GM19238 (cell line): ENCODE measurements around the gene SARS1.
A peak's percentile ranks its signal among the peaks of the same experiment; 100 is the strongest.

Experiments
- DNase-seq: peaks from one replicate; pipeline ENCODE4 v3.0.0; 2011; ENCODE audit warnings: low spot score; ENCODE audit not compliant: insufficient read length

The SARS1 gene

DNA sequence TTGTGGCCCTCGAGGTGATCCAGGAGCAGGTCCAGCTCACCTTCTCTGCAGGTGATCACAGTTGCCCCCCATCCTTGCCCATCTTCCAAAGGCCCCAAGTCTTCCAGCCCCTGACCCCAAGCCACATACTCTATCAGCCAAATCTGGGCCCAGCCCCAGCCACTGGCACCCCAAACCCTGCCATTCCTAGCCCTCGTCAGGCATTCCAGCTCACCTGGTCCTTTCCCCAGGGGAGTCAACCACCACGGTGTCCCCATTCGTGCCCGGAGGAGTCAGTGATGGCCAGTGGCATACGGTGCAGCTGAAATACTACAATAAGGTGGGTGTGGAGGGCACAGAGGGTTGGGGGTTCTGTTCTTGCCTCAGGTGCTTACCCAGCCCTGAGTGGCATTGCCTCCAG is 47.9 kb downstream of the SARS1 start:
- DNase-seq = no peak

DNA sequence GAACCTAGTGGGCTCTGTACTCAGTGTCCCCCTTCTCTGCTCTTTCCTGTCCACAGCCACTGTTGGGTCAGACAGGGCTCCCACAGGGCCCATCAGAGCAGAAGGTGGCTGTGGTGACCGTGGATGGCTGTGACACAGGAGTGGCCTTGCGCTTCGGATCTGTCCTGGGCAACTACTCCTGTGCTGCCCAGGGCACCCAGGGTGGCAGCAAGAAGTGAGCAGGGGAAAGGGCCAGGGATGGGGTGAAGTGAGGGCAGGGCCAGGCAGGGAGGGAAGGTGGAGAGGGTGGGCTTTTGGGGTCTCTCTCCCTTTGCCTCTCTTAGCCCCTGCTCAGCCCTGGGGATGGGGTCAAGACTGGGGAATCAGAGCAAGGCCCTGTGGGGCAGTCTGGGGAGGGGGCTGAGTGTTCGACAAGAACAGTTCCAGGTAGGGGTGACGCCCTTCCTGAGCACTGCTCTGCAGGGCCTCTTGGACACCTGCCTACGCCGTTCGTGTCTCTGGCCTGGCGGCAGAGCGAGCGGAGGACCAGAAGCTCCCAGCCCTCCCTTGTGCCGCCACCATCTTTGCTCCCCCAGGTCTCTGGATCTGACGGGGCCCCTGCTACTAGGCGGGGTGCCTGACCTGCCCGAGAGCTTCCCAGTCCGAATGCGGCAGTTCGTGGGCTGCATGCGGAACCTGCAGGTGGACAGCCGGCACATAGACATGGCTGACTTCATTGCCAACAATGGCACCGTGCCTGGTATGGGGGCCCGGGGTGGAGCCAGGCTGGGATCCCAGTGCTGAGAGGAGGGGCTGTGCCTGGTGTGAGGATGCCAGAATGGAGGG is 48.7 kb downstream of the SARS1 start:
- no peak for DNase-seq

DNA sequence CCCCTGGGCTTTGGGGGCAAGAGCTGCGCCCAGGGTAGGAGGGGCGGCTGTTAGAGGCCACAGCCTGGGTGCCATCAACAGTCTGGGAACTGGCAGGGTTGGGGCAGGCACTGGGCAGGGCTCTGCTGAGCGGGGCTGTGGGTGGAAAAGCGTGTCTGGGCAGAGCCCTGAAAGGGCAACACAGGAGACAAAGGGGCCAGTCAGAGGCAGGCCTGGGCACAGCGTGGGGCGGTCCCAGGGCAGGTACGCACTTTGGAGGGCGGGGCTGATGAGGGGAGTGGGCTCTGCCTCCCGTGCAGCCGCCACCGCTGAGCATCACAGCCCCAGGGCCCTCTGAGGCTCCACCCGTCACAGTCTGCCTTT is 49.5 kb downstream of the SARS1 start:
- DNase-seq = no peak

DNA sequence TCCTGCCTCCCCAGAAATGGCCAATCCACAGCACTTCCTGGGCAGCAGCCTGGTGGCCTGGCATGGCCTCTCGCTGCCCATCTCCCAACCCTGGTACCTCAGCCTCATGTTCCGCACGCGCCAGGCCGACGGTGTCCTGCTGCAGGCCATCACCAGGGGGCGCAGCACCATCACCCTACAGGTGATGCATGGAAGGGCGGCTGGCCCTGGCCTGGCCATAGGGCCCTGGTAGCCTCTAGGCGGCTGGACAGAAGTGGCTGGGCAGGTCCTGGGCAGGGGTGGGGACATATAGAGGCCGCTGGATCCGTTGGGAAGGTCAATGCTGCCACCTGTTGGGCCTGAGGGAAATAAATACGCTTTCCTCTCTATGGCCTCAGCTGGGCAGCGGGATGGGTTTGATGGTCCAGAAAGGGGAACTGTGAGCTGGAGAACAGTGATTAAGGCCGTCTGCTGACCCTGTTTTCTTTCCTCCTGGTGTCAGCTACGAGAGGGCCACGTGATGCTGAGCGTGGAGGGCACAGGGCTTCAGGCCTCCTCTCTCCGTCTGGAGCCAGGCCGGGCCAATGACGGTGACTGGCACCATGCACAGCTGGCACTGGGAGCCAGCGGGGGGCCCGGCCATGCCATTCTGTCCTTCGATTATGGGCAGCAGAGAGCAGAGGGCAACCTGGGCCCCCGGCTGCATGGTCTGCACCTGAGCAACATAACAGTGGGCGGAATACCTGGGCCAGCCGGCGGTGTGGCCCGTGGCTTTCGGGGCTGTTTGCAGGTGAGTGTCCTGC is 50.1 kb downstream of the SARS1 start:
- DNase-seq = peak; percentile 87

DNA sequence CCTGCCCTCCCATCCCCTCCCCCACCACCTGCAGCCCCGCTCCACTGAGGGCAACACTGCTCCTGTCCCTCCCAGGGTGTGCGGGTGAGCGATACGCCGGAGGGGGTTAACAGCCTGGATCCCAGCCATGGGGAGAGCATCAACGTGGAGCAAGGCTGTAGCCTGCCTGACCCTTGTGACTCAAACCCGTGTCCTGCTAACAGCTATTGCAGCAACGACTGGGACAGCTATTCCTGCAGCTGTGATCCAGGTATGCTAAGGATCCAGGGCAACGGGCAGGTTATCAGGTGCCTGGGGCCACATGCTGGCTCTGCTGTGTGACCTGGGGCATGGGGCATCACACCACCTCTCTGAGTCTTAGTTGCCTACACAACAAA is 50.6 kb downstream of the SARS1 start:
- no peak for DNase-seq

DNA sequence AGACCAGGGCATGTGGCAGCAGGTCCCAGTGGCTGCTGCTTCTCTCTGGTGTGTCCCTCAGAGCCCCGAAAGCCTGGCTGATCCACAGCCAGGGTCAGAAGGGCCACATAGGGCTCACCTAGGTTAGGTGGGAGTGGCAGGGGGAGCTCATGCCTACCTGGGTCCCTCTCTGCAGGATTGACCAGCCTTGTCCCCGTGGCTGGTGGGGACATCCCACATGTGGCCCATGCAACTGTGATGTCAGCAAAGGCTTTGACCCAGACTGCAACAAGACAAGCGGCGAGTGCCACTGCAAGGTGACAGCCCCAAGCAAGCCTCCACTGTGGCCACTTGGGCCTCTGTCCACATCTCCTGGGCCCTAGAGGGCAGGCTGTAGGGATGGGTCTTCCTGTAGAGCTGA is 51.3 kb downstream of the SARS1 start:
- no peak for DNase-seq

DNA sequence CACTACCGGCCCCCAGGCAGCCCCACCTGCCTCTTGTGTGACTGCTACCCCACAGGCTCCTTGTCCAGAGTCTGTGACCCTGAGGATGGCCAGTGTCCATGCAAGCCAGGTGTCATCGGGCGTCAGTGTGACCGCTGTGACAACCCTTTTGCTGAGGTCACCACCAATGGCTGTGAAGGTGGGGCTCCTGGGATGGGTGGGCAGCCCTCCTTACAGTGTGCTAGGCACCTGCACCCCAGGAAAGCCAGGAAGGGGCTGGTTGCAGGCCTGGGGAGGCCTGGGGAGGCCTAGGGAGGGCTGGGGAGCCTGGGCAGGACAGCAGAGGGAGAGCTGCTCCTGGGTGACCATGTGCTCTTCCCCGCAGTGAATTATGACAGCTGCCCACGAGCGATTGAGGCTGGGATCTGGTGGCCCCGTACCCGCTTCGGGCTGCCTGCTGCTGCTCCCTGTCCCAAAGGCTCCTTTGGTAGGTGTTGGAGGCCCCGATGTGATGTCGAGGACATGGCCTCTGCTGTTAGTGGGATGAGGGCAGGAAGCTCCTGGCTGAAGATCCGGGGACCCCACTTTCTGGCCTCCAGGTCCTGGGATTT is 52.1 kb downstream of the SARS1 start:
- no peak for DNase-seq

DNA sequence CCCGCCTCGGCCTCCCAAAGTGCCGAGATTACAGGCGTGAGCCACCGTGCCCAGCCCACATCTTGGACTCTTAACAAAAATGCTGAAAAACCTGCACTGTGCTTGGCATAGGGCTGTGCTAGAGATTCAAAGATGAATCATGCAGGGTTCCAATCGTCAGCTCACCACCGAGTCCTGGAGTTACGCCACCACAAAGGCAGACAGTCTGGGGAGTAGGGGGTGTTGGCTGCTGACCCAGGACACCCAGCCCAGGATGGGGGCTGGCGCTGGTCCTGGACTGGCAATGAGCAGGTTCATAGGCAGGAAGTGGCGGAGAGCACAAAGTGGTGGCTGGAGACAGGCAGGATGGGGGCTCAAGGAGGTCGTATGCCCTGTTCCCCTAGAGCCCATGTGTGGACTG is 53.2 kb downstream of the SARS1 start:
- DNase-seq = no peak

DNA sequence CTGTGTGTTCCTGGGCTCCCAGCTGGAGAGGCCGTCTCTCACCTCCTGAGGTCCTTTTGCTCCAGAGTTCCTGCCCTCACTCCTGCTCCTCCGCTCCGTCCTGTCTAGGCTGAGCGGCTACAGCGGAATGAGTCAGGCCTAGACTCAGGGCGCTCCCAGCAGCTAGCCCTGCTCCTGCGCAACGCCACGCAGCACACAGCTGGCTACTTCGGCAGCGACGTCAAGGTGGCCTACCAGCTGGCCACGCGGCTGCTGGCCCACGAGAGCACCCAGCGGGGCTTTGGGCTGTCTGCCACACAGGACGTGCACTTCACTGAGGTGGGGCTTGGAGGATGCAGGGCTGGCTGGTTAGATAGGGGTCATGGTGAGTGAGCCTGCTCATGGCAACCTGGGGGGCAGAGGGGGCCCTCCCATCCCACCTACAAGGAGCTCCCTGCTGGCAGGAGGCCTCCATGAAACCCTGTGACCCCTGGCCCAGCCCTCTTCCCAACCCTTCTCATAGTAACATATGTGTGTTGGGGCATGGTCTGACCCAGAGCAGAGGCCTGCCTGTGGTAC is 54.1 kb downstream of the SARS1 start:
- no peak for DNase-seq

DNA sequence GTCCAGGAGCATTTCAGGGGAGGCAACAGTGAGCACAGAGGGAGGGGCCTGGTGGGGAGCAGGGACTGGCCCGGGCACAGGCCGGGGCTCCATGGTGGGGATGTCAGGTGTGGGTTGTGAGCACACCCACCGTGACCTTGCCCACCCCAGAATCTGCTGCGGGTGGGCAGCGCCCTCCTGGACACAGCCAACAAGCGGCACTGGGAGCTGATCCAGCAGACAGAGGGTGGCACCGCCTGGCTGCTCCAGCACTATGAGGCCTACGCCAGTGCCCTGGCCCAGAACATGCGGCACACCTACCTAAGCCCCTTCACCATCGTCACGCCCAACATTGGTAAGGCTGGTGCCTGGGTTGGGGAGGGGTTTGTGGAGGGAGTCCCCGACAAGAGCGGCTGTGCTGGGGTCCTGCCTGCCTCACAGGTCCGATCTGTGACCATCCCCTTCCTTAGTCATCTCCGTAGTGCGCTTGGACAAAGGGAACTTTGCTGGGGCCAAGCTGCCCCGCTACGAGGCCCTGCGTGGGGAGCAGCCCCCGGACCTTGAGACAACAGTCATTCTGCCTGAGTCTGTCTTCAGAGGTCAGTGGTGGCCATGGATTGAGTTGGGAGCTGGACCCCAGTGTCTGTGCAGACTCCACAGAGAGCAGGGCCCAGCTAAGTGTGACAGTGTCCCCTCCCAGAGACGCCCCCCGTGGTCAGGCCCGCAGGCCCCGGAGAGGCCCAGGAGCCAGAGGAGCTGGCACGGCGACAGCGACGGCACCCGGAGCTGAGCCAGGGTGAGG is 54.9 kb downstream of the SARS1 start:
- DNase-seq = no peak

DNA sequence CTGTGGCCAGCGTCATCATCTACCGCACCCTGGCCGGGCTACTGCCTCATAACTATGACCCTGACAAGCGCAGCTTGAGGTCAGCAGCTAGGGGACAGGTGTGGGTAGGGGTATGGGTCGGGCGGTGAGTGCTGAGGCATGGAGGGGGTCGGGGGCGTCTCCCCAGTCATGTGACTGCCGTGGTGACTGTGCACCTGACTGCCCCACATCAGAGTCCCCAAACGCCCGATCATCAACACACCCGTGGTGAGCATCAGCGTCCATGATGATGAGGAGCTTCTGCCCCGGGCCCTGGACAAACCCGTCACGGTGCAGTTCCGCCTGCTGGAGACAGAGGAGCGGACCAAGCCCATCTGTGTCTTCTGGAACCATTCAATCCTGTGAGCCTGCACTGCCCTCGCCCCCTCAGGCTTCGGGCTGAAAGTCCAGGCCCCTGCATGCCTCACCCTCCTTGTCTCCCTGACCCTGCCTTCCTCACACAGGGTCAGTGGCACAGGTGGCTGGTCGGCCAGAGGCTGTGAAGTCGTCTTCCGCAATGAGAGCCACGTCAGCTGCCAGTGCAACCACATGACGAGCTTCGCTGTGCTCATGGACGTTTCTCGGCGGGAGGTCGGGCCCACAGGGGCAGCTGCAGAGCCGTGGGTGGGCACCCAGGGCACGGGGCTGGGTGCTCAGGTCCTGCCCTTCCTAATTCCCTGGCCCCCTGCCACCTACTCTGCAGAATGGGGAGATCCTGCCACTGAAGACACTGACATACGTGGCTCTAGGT is 55.7 kb downstream of the SARS1 start:
- no peak for DNase-seq

DNA sequence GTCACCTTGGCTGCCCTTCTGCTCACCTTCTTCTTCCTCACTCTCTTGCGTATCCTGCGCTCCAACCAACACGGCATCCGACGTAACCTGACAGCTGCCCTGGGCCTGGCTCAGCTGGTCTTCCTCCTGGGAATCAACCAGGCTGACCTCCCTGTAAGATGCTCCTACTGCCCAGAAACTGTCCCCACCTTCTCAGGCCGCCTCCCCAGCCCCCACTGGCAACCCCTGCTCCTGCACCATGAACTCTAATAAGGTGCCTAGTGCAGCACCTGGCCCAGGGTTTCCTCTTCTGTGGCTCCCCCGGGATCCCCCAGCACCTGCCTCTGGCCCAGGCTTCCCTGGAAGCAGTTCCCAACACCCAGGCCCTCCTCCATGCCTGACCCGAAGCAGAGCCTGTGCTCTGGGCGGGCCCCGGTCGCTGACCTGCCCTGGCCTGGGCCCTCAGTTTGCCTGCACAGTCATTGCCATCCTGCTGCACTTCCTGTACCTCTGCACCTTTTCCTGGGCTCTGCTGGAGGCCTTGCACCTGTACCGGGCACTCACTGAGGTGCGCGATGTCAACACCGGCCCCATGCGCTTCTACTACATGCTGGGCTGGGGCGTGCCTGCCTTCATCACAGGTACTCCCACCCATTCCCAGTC is 56.4 kb downstream of the SARS1 start:
- DNase-seq = no peak

DNA sequence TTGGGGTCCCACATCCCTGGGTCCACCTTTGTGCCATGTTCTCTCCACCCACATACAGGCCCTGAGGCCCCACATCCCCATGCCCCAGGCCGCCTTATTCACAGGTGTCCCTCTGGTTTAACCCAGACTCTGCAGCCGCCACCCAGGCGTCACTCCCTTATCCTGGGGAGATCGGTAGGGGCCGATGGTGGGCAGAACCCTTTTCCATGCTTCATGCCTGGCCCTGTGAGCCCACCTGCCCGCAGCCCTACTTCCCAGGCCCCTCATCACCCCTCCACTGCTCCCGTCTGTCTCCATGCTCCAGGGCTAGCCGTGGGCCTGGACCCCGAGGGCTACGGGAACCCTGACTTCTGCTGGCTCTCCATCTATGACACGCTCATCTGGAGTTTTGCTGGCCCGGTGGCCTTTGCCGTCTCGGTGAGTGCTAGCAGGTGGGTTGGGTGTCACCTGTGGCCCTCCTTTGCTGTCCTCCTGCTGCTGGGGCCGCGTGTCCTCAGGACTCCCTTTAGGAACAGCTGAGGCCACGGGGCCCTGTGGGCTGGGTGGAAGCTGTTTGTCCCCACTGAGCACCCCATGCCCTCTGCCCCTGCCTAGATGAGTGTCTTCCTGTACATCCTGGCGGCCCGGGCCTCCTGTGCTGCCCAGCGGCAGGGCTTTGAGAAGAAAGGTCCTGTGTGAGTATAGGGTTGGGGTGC is 57.1 kb downstream of the SARS1 start:
- no peak for DNase-seq

DNA sequence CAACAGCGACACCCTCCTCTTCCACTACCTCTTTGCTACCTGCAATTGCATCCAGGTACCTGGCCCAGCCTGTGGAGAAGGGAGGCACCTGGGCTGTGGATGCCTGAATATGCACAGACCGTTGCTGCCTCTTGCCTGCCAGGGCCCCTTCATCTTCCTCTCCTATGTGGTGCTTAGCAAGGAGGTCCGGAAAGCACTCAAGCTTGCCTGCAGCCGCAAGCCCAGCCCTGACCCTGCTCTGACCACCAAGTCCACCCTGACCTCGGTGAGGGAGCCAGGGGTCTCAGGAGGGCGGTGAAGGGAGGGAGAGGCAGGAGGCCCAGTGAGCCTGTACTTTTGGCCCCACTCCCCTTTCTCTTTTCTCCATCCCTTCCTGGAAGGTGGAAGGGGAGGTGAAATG is 57.7 kb downstream of the SARS1 start:
- DNase-seq = no peak

DNA sequence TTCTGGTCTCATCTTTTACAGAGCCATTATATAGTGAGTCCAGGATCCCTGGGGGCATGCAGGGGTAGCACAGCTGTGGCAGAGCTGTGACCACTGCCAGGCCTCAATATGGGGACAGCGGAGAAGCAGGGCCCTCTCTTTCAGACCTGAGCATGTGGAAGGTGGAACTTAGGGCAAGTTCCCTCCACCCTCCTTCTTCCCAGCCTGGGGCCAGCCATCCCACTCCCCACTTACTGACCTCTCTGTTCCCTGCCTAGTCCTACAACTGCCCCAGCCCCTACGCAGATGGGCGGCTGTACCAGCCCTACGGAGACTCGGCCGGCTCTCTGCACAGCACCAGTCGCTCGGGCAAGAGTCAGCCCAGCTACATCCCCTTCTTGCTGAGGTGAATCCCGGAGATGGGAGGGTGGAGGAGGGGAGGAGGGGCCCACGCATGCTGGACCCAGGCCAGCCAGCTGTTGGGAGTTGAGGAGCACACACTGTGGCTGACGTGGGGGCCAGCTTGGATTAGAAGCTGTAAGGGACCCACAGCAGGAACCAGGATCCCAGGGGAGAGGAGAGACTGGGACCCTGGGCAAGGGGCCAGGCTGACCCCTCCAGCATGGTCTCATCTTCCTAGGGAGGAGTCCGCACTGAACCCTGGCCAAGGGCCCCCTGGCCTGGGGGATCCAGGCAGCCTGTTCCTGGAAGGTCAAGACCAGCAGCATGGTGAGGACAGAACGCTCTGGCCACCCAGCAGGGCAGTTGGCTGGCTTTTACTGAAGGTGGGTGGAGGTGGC is 58.5 kb downstream of the SARS1 start:
- no peak for DNase-seq

DNA sequence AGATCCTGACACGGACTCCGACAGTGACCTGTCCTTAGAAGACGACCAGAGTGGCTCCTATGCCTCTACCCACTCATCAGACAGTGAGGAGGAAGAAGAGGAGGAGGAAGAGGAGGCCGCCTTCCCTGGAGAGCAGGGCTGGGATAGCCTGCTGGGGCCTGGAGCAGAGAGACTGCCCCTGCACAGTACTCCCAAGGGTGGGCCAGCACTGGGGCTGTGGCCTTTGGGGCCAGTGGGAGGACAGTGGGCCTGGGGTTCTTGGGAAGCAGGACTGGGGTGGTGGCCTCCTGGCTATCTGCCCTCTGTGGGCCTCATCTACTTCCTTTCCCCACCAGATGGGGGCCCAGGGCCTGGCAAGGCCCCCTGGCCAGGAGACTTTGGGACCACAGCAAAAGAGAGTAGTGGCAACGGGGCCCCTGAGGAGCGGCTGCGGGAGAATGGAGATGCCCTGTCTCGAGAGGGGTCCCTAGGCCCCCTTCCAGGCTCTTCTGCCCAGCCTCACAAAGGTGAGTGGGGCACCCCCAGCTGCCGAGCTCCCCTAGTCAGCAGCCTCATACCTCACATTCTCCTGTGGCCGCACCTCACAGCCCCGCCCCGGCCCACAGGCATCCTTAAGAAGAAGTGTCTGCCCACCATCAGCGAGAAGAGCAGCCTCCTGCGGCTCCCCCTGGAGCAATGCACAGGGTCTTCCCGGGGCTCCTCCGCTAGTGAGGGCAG is 59.3 kb downstream of the SARS1 start:
- no peak for DNase-seq

DNA sequence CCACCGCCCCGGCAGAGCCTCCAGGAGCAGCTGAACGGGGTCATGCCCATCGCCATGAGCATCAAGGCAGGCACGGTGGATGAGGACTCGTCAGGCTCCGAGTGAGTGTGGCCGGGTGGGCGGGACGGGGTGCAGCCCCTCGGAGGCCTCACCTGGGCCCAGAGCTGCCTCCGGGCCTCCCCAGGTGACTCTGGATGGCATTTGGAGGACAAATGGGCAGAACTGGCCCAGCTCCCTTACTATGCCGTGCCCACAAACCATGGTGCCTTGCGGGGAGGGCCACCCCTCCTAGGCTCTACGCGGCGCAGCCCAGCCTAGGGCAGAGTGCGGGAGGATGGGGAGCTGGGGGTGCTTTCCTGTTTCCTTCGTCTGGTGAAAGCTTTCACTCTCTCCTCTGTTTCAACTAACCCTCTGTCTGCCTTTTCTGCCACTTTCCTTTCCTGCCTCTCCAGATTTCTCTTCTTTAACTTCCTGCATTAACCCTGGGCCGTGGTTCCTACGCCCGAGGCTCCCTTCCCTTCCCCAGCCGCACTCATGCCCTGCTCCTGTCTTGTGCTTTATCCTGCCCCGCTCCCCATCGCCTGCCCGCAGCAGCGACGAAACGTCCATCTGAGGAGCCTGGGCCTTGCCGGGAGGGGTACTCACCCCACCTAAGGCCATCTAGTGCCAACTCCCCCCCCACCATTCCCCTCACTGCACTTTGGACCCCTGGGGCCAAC is 60.0 kb downstream of the SARS1 start:
- no peak for DNase-seq
